Eye (tissue), 1 donor: ENCODE data around the gene TUBB4A.

Experiments used
- DNase-seq: peaks from one replicate; pipeline ENCODE4 v3.0.0-alpha.2; 2015

TUBB4A gene

GRCh38 chr19:6465663-6466062, 36.4 kb downstream of the TUBB4A start:
- DNase-seq = no peak

GRCh38 chr19:6465006-6465405, 37.1 kb downstream of the TUBB4A start:
- no peak for DNase-seq

GRCh38 chr19:6464070-6464873, 37.8 kb downstream of the TUBB4A start, which contains the start of gene CRB3:
CRB3 (plus strand) TSS chr19:6464271; CDS start chr19:6464702, 431 bp downstream.
- peak; percentile 35 for DNase-seq

GRCh38 chr19:6460099-6460884, 41.8 kb downstream of the TUBB4A start:
- peak; percentile 100 for DNase-seq

GRCh38 chr19:6459262-6460098, 42.6 kb downstream of the TUBB4A start, which contains the start of gene SLC25A23:
SLC25A23 (minus strand) TSS chr19:6459792; CDS start chr19:6459628, 164 bp downstream.
- peak; percentile 91 for DNase-seq

GRCh38 chr19:6458695-6459261, 43.3 kb downstream of the TUBB4A start:
- DNase-seq = no peak

GRCh38 chr19:6457958-6458694, 44.0 kb downstream of the TUBB4A start:
- no peak for DNase-seq

- DNase-seq = no peak
Measured at GRCh38 chr19:6455924-6456323, 46.2 kb downstream of the TUBB4A start.

GRCh38 chr19:6453951-6454565, 48.1 kb downstream of the TUBB4A start:
- no peak for DNase-seq

GRCh38 chr19:6452899-6453298, 49.2 kb downstream of the TUBB4A start:
- DNase-seq = no peak

GRCh38 chr19:6452223-6452614, 49.9 kb downstream of the TUBB4A start:
- DNase-seq = no peak

- DNase-seq = no peak
Measured at GRCh38 chr19:6451583-6452222, 50.4 kb downstream of the TUBB4A start.

- no peak for DNase-seq
Measured at GRCh38 chr19:6450166-6450565, 51.9 kb downstream of the TUBB4A start.

- no peak for DNase-seq
Measured at GRCh38 chr19:6448045-6448444, 54.1 kb downstream of the TUBB4A start.

GRCh38 chr19:6446452-6446851, 55.7 kb downstream of the TUBB4A start:
- no peak for DNase-seq
